ENCODE data around the gene NRSN1.

- TF ChIP-seq CTCF (IDR thresholded peaks at IDR 0.05) (no peak), POLR2A (IDR thresholded peaks at IDR 0.05) (no peak)
These were observed 19.7 kb downstream of the NRSN1 start for GRCh38 chr6:24145690-24146131.

Data from Peyer's patch (tissue), 4 donors.